AG04450 (cell line): ENCODE results near the gene ERRFI1. TPM values are rescaled to one million over a fixed set of nuclear protein-coding genes. Genes with fewer than 3 reads are reported as not detected.
"Not testable (repeated sequence)": the region's sequence is repeated elsewhere in the genome, so short reads cannot be mapped to it uniquely, and the experiment has no call there.

Experiments
- CTCF ChIA-PET: fragments of 300-600, 350-600 bp; formaldehyde crosslinking; extraction: SDS; loops from one replicate; lab custom pipeline; 2022; ENCODE audit warnings: antibody characterized with exemption, inconsistent platforms; lab: Charles Lee
- POLR2A ChIA-PET: fragments of 350-600 bp; formaldehyde crosslinking; extraction: SDS; loops from one replicate; lab custom pipeline; 2021; ENCODE audit warnings: antibody characterized with exemption, inconsistent platforms; lab: Yijun Ruan, JAX
- DNase-seq: peaks from one replicate; pipeline ENCODE4 v3.0.0-alpha.2; 2011; ENCODE audit warnings: low read depth, low spot score
- H3K27ac ChIP-seq: one replicate; pipeline ENCODE4 v1.5.1; 2012; ENCODE audit warnings: low read depth, low read length, control low read depth
- H3K27me3 ChIP-seq: one replicate; pipeline ENCODE4 v1.6.0; 2012; ENCODE audit warnings: low read length; ENCODE audit not compliant: control insufficient read depth, insufficient read depth
- H3K4me3 ChIP-seq: 2 replicates; pipeline ENCODE4 v1.5.1; 2011; ENCODE audit warnings: mild to moderate bottlenecking, low read depth, low read length, control low read depth
- H3K9me3 ChIP-seq: 2 replicates; pipeline ENCODE4 v1.5.1; 2012; ENCODE audit warnings: low read length; ENCODE audit not compliant: control insufficient read depth, insufficient read depth
- polyA plus RNA-seq: library from polyadenylated mRNA; depleted of rRNA; stranded (reverse); fragments of >200 nt; gene quantifications from 2 replicates; pipeline ENCODE4 v1.2.3, GENCODE V29; 2011
- TF ChIP-seq, protein P1 (sequence below): IDR thresholded peaks from 2 replicates; pipeline ENCODE4 v1.5.1; 2011; ENCODE audit warnings: low read depth, low read length, control low read depth, inconsistent platforms

ERRFI1 gene
- polyA plus RNA-seq, 1 experiment: 105 TPM

DNA sequence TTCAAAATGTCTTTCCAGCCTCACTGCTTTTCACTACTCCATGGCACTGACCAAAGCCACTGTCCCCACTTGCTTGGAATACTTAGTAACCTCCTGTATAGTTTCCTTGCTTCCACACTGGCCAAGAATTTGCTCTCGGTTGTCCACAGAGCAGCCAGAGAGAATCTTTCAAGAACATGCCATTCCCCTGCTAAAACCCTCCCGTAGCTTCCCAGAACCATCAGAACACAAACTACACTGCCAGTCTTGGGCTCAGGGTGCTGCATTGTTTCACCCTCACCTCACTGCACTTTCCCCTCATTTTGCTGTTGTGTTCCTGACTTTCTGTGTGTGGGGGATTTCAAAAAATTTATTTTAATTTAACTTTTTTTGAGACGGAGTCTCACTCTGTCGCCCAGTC, 25.5 kb upstream of the ERRFI1 start:
- H3K27ac ChIP-seq: no peak overlapping the region
- DNase-seq: no peak
- ChIA-PET POLR2A (no interaction called here), CTCF (no interaction called here)
- no peaks in the 10 kb centered on the region for H3K27me3 ChIP-seq
- no peak overlapping the region for H3K4me3 ChIP-seq
- no peaks in the 10 kb centered on the region for H3K9me3 ChIP-seq
- TF ChIP-seq, protein P1, sequence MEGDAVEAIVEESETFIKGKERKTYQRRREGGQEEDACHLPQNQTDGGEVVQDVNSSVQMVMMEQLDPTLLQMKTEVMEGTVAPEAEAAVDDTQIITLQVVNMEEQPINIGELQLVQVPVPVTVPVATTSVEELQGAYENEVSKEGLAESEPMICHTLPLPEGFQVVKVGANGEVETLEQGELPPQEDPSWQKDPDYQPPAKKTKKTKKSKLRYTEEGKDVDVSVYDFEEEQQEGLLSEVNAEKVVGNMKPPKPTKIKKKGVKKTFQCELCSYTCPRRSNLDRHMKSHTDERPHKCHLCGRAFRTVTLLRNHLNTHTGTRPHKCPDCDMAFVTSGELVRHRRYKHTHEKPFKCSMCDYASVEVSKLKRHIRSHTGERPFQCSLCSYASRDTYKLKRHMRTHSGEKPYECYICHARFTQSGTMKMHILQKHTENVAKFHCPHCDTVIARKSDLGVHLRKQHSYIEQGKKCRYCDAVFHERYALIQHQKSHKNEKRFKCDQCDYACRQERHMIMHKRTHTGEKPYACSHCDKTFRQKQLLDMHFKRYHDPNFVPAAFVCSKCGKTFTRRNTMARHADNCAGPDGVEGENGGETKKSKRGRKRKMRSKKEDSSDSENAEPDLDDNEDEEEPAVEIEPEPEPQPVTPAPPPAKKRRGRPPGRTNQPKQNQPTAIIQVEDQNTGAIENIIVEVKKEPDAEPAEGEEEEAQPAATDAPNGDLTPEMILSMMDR: no peak

DNA sequence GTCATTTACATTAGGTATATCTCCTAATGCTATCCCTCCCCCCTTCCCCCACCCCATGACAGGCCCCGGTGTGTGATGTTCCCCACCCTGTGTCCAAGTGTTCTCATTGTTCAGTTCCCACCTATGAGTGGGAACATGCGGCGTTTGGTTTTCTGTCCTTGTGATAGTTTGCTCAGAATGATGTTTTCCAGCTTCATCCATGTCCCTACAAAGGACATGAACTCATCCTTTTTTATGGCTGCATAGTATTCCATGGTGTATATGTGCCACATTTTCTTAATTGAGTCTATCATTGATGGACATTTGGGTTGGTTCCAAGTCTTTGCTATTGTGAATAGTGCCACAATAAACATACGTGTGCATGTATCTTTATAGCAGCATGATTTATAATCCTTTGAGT, 23.1 kb upstream of the ERRFI1 start:
- H3K4me3 ChIP-seq, H3K27ac ChIP-seq, POLR2A ChIA-PET, DNase-seq, CTCF ChIA-PET, H3K9me3 ChIP-seq, H3K27me3 ChIP-seq: not testable (repeated sequence)

DNA sequence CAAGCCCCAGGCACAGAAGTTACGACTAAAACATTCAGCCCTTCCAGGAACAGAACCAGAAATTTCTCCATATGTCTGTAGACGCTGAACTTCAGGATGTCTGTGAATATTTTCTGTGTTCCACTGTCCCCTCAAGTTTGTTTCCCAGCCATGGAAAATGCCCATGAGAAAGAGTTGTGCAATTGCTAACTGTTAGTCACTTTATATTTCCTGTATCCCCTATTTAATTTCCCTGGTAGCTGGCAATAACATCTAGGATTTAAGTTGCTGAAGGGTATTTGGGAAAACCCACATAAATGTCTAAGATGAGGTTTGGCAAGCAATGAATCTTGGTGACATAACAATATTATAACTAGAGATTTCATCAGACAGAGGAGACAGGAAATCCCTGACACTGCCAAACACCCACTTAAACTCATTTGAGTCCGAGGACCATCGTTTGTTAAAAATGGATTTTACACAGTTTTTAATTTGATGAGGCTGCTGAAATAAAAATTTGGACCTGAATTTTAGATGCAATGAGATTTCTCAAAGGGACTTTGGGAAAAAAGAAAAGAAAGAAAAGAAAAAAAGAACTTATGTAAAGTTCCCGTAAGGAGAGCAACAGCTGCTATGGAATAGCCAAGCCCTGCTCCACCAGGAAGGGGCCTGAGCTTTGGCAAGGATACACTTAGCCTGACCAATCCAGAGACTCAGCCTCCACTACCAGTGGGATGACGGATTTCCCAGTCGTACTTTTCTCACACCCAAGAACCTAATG, 21.8 kb upstream of the ERRFI1 start:
- TF ChIP-seq, protein P1: no peak
- POLR2A ChIA-PET: interaction anchor here (0.5 to 0.6 kb wide), 2 partner anchors 23 to 173 kb away, joined by 3 to 4 read pairs; no protein-coding TSS in a partner anchor
- Histone ChIP-seq H3K4me3 (no peak overlapping the region), H3K9me3 (peaks cover 6% of the 10 kb centered on the region; the same call in 1 of the 2 replicates), H3K27me3 (no peaks in the 10 kb centered on the region), H3K27ac (peak overlapping the region; percentile 63)
- DNase-seq: no peak
- CTCF ChIA-PET: no interaction called here

DNA sequence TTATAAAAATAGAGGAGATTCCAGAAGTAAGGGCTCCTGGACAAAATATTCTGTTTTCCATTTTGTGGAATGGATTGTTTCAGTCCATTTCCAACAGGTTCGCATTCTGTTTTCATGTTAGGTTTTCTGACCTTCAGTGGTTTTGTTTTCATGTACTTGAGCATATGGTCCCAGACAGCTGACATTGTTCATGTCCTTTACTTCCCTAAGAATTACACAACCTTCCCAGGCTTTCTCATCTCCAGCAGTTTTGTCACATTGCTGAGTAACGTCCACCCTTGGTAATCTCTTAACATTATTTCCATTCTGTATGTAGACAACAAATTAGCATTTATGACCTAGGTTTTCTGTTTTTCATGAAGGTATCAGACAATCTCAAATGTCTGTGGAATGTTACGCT, 21.0 kb upstream of the ERRFI1 start:
- peaks cover 7% of the 10 kb centered on the region; the same call in 1 of the 2 replicates for H3K9me3 ChIP-seq
- H3K4me3 ChIP-seq: no peak overlapping the region
- H3K27me3 ChIP-seq: no peaks in the 10 kb centered on the region
- POLR2A ChIA-PET: no interaction called here
- CTCF ChIA-PET: no interaction called here
- H3K27ac ChIP-seq: no peak overlapping the region
- TF ChIP-seq, protein P1: no peak
- DNase-seq: no peak

DNA sequence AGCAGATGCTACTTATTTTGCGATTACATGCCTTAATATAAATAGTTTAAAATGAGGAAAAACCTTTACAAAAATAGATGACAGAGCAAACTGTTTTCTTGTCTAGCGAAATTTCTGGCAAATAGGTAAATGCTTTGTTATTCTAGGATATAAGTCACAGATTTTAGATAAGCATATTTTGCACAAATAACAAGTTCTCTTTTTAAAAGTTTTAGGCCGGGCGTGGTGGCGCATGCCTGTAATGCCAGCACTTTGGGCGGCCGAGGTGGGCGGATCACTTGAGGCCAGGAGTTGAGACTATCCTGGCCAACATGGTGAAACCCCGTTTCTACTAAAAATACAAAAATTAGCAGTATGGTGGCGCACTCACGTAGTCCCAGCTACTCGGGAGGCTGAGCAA, 20.3 kb upstream of the ERRFI1 start:
- TF ChIP-seq, protein P1: no peak
- POLR2A ChIA-PET: no interaction called here
- H3K27me3 ChIP-seq: no peaks in the 10 kb centered on the region
- H3K9me3 ChIP-seq: peaks cover 7% of the 10 kb centered on the region; the same call in 1 of the 2 replicates
- CTCF ChIA-PET: no interaction called here
- no peak for DNase-seq
- H3K27ac ChIP-seq: no peak overlapping the region
- no peak overlapping the region for H3K4me3 ChIP-seq
